DMS53 (cell line): ENCODE measurements around the gene DOHH.
"Not testable (repeated sequence)": the region's sequence is repeated elsewhere in the genome, so short reads cannot be mapped to it uniquely, and the experiment has no call there.

Source experiments
- DNase-seq: peaks from one replicate; lab custom pipeline; 2025; lab: John Stamatoyannopoulos, UW

DOHH gene

GRCh38 chr19:3459089-3459881, 41.2 kb downstream of the DOHH start:
- peak; percentile 28 for DNase-seq

- no peak for DNase-seq
Observed at GRCh38 chr19:3458229-3459088, 42.0 kb downstream of the DOHH start.

- no peak for DNase-seq
Observed at GRCh38 chr19:3457528-3458228, 42.8 kb downstream of the DOHH start.

- DNase-seq = no peak
Observed at GRCh38 chr19:3456925-3457527, 43.4 kb downstream of the DOHH start.

- no peak for DNase-seq
Observed at GRCh38 chr19:3455960-3456601, 44.4 kb downstream of the DOHH start.

GRCh38 chr19:3455393-3455955, 45.0 kb downstream of the DOHH start:
- no peak for DNase-seq

GRCh38 chr19:3454656-3455392, 45.6 kb downstream of the DOHH start:
- DNase-seq = no peak

GRCh38 chr19:3453840-3454239, 46.6 kb downstream of the DOHH start:
- no peak for DNase-seq

- not testable (repeated sequence) for DNase-seq
Observed at GRCh38 chr19:3452942-3453214, 47.6 kb downstream of the DOHH start.

GRCh38 chr19:3452171-3452941, 48.1 kb downstream of the DOHH start:
- no peak for DNase-seq

GRCh38 chr19:3451451-3451866, 49.0 kb downstream of the DOHH start:
- no peak for DNase-seq

GRCh38 chr19:3450796-3451411, 49.6 kb downstream of the DOHH start:
- peak; percentile 30 for DNase-seq

GRCh38 chr19:3448616-3449334, 51.7 kb downstream of the DOHH start:
- no peak for DNase-seq

- not testable (repeated sequence) for DNase-seq
Observed at GRCh38 chr19:3446657-3447056, 53.8 kb downstream of the DOHH start.

- DNase-seq = no peak
Observed at GRCh38 chr19:3444695-3445234, 55.7 kb downstream of the DOHH start.

- DNase-seq = no peak
Observed at GRCh38 chr19:3443840-3444694, 56.4 kb downstream of the DOHH start.

GRCh38 chr19:3442487-3443071, 57.9 kb downstream of the DOHH start:
- no peak for DNase-seq
